NB4 (cell line): ENCODE measurements around the gene LDLRAD4.

ENCODE experiments used
- MYC ChIP-seq: IDR thresholded peaks from 2 replicates; pipeline ENCODE4 v1.6.1; 2011; ENCODE audit warnings: low read depth, low read length
- POLR2A ChIP-seq: IDR thresholded peaks from 2 replicates; pipeline ENCODE4 v1.6.1; 2011; ENCODE audit warnings: mild to moderate bottlenecking; ENCODE audit not compliant: insufficient read length; ENCODE audit errors: extremely low read depth
- TF ChIP-seq, protein P1 (sequence below): IDR thresholded peaks from one replicate; pipeline ENCODE4 v1.5.1; 2012; ENCODE audit warnings: low read depth, low read length
- TF ChIP-seq, protein P2 (sequence below): IDR thresholded peaks from 2 replicates; pipeline ENCODE4 v1.6.1; 2011; ENCODE audit warnings: low read depth, low read length

DNA sequence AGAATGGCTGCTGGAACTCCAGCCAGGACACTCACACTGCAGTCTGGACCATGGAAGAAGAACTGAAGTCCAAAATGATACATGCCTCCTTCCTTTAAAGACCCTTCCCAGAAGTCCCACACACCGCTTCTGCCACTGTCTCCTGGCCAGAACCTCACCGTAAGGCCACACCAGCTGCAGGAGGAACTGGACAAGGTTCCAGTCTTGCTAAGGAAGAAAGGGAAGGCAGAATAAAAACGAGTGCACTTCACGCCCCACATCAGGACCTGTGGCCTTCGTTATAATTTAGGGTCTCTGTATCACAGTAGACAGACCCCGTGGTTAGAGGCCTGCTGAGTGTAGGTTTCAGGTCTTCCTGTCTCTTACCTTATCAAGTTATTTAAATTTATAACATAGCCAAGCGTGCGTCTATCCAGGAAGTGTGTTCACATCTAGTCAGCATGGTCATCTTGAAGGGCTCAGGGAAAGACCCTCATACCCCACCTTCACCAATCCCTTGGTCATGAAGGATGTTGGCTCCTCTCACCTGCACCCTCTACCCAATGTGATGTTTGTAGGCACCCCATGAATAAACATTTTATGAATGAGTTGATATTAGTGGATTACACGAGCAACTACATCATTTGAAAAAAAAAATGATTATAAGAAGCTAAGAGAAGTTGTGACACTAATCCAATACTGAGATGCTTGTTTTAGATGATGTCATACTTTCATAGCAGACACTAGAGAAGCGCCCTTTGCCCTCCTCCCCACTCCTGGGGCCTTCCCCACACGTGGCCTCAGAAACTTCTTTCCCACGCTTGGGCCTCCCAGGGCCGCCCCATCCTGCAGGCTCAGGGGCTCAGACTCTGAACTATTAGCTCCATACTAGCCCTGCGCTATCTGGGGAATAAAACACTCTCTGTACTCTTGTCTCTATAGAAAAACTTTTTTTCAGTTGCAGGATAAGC is 350.2 kb downstream of the LDLRAD4 start:
- TF ChIP-seq, protein P1, sequence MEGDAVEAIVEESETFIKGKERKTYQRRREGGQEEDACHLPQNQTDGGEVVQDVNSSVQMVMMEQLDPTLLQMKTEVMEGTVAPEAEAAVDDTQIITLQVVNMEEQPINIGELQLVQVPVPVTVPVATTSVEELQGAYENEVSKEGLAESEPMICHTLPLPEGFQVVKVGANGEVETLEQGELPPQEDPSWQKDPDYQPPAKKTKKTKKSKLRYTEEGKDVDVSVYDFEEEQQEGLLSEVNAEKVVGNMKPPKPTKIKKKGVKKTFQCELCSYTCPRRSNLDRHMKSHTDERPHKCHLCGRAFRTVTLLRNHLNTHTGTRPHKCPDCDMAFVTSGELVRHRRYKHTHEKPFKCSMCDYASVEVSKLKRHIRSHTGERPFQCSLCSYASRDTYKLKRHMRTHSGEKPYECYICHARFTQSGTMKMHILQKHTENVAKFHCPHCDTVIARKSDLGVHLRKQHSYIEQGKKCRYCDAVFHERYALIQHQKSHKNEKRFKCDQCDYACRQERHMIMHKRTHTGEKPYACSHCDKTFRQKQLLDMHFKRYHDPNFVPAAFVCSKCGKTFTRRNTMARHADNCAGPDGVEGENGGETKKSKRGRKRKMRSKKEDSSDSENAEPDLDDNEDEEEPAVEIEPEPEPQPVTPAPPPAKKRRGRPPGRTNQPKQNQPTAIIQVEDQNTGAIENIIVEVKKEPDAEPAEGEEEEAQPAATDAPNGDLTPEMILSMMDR = no peak
- TF ChIP-seq, protein P2, sequence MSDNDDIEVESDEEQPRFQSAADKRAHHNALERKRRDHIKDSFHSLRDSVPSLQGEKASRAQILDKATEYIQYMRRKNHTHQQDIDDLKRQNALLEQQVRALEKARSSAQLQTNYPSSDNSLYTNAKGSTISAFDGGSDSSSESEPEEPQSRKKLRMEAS = no peak
- TF ChIP-seq POLR2A = no peak
- TF ChIP-seq MYC = no peak
